ENCODE results near the gene CADM1.

Gene CADM1

DNA sequence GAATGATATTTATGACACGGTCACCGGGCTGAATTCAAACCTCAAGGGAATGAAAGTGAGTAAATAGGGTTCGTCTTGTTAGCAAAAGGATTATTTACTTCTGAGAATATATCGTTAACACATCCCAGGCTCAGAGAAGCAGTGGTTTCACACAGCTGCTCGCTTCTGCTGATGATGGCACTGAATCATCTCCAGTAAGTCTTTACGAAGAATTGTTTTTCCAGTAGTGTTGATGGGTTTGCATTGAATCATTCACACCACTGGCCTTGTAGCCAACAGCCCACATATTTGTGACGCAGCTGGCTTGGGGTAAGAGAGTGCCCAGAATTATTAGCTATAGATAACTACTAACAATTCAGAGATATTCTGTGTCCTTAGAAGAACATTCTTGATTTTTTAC, 236.3 kb downstream of the CADM1 start:
- Histone ChIP-seq H3K4me3 (ENCODE audit: low read length) (no peak overlapping the region), H3K9ac (ENCODE audit: low read length) (no peak overlapping the region), H3K27me3 (ENCODE audit: control insufficient read depth, insufficient read depth, low read length) (no peaks in the 10 kb centered on the region), H3K4me1 (ENCODE audit: control insufficient read depth, insufficient read depth, low read length) (no peaks in the 10 kb centered on the region), H3K36me3 (ENCODE audit: control insufficient read depth, insufficient read depth, low read length) (no peaks in the 10 kb centered on the region), H3K9me3 (ENCODE audit: control insufficient read depth, low read length) (no peaks in the 10 kb centered on the region)

- Histone ChIP-seq H3K9ac (ENCODE audit: low read length) (no peak overlapping the region), H3K27me3 (ENCODE audit: control insufficient read depth, insufficient read depth, low read length) (no peaks in the 10 kb centered on the region), H3K4me3 (ENCODE audit: low read length) (no peak overlapping the region), H3K9me3 (ENCODE audit: control insufficient read depth, low read length) (no peaks in the 10 kb centered on the region), H3K4me1 (ENCODE audit: control insufficient read depth, insufficient read depth, low read length) (no peaks in the 10 kb centered on the region), H3K36me3 (ENCODE audit: control insufficient read depth, insufficient read depth, low read length) (no peaks in the 10 kb centered on the region)
Observed at GRCh38 chr11:115267238-115267781, 236.9 kb downstream of the CADM1 start.

GRCh38 chr11:115266066-115266639, 238.1 kb downstream of the CADM1 start:
- no peak overlapping the region for H3K9ac ChIP-seq (ENCODE audit: low read length)
- H3K4me3 ChIP-seq (ENCODE audit: low read length): no peak overlapping the region

GRCh38 chr11:115263799-115264656, 240.2 kb downstream of the CADM1 start:
- no peaks in the 10 kb centered on the region for H3K4me1 ChIP-seq (ENCODE audit: control insufficient read depth, insufficient read depth, low read length)
- no peak overlapping the region for H3K4me3 ChIP-seq (ENCODE audit: low read length)
- H3K36me3 ChIP-seq (ENCODE audit: control insufficient read depth, insufficient read depth, low read length): no peaks in the 10 kb centered on the region
- H3K9me3 ChIP-seq (ENCODE audit: control insufficient read depth, low read length): no peaks in the 10 kb centered on the region
- no peaks in the 10 kb centered on the region for H3K27me3 ChIP-seq (ENCODE audit: control insufficient read depth, insufficient read depth, low read length)
- H3K9ac ChIP-seq (ENCODE audit: low read length): no peak overlapping the region

More at GRCh38 chr11:115266066-115266639, 238.1 kb downstream of the CADM1 start:
- no peaks in the 10 kb centered on the region for H3K36me3 ChIP-seq (ENCODE audit: control insufficient read depth, insufficient read depth, low read length)
- H3K4me1 ChIP-seq (ENCODE audit: control insufficient read depth, insufficient read depth, low read length): no peaks in the 10 kb centered on the region
- H3K27me3 ChIP-seq (ENCODE audit: control insufficient read depth, insufficient read depth, low read length): no peaks in the 10 kb centered on the region
- H3K9me3 ChIP-seq (ENCODE audit: control insufficient read depth, low read length): no peaks in the 10 kb centered on the region

DNA sequence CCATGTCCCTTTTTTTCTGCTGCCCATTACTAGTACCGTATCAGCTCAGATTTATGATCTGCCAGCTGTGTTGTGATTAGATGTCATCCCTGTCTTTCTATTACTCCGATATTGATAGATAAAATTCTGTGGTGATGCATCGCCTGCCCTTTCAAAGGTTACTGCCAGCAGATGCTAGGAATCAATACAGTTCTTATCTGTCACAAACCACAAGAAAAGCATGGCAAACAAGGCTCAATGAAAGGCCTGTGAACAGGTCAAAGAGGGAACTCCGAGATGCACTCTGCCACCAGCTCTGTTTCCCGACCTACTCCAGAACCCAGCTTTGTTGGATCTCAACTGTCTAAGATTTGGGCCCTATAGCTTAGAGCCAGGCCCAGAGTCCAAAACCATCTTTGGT, 246.0 kb downstream of the CADM1 start:
- H3K4me1 ChIP-seq (ENCODE audit: control insufficient read depth, insufficient read depth, low read length): no peaks in the 10 kb centered on the region
- H3K27me3 ChIP-seq (ENCODE audit: control insufficient read depth, insufficient read depth, low read length): no peaks in the 10 kb centered on the region
- no peaks in the 10 kb centered on the region for H3K36me3 ChIP-seq (ENCODE audit: control insufficient read depth, insufficient read depth, low read length)
- H3K4me3 ChIP-seq (ENCODE audit: low read length): no peak overlapping the region
- H3K9me3 ChIP-seq (ENCODE audit: control insufficient read depth, low read length): no peaks in the 10 kb centered on the region
- no peak overlapping the region for H3K9ac ChIP-seq (ENCODE audit: low read length)

DNA sequence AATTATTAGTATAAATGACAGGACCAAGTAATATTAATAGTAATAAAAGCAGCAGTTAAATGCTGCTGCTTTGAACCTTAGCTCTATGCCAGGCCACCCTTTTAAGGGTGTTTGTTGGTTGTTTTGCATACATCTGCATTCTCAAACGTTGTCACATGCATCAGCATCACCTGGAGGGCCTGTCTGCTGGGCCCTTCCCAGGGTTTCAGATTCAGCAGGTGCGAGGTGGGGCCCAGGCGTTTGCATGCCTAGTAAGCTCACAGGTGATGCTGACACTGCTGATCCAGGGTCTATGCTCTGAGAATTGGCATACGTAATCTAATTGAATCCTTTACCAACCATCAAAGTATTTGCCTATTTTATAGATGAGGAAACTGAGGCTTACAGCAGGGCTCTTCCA, 246.5 kb downstream of the CADM1 start:
- no peak overlapping the region for H3K4me3 ChIP-seq (ENCODE audit: low read length)
- H3K4me1 ChIP-seq (ENCODE audit: control insufficient read depth, insufficient read depth, low read length): no peaks in the 10 kb centered on the region
- no peaks in the 10 kb centered on the region for H3K27me3 ChIP-seq (ENCODE audit: control insufficient read depth, insufficient read depth, low read length)
- no peak overlapping the region for H3K9ac ChIP-seq (ENCODE audit: low read length)
- no peaks in the 10 kb centered on the region for H3K9me3 ChIP-seq (ENCODE audit: control insufficient read depth, low read length)
- H3K36me3 ChIP-seq (ENCODE audit: control insufficient read depth, insufficient read depth, low read length): no peaks in the 10 kb centered on the region

GRCh38 chr11:115257270-115257669, 246.9 kb downstream of the CADM1 start:
- no peaks in the 10 kb centered on the region for H3K9me3 ChIP-seq (ENCODE audit: control insufficient read depth, low read length)
- no peaks in the 10 kb centered on the region for H3K36me3 ChIP-seq (ENCODE audit: control insufficient read depth, insufficient read depth, low read length)
- no peak overlapping the region for H3K9ac ChIP-seq (ENCODE audit: low read length)
- no peak overlapping the region for H3K4me3 ChIP-seq (ENCODE audit: low read length)
- no peaks in the 10 kb centered on the region for H3K27me3 ChIP-seq (ENCODE audit: control insufficient read depth, insufficient read depth, low read length)
- H3K4me1 ChIP-seq (ENCODE audit: control insufficient read depth, insufficient read depth, low read length): no peaks in the 10 kb centered on the region

DNA sequence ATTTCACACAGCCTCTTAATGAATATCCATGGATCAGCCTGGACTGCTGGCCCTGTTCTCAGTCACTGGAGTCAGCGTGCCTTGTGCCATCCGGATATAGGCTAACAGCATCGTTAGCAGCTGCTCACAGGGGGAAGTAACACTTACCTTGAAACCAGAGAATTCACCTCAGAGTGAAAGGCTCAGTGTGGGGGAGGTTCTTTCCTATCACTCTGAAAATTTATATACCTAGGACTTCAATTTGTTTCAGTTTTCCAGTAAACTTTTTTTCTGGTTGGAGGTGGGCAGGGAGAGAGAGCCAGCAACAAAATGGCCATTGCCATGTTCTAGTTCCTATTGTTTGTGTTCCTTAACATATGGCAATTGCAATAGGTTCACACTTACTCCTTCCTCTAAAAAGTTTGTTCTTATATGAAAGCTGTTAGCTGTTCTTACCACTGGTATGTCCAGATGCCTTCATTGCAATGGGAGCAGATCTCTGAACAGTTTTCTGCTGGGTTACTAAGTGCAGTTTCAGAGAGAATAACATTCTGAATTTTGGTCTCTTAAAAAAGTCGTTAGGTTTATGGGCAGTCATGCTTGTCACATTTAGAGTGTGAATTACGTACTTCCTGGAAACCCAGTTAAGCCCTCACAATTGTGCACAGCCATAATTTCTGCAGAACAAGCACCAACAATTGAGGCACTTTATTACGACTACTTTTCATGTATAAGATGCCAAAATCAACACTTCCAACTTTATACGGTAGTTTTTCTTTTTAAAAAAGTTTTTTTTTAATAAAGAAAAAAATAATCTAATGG, 247.6 kb downstream of the CADM1 start:
- Histone ChIP-seq H3K36me3 (ENCODE audit: control insufficient read depth, insufficient read depth, low read length) (no peaks in the 10 kb centered on the region), H3K4me3 (ENCODE audit: low read length) (no peak overlapping the region), H3K9me3 (ENCODE audit: control insufficient read depth, low read length) (no peaks in the 10 kb centered on the region), H3K9ac (ENCODE audit: low read length) (no peak overlapping the region), H3K27me3 (ENCODE audit: control insufficient read depth, insufficient read depth, low read length) (no peaks in the 10 kb centered on the region), H3K4me1 (ENCODE audit: control insufficient read depth, insufficient read depth, low read length) (no peaks in the 10 kb centered on the region)

DNA sequence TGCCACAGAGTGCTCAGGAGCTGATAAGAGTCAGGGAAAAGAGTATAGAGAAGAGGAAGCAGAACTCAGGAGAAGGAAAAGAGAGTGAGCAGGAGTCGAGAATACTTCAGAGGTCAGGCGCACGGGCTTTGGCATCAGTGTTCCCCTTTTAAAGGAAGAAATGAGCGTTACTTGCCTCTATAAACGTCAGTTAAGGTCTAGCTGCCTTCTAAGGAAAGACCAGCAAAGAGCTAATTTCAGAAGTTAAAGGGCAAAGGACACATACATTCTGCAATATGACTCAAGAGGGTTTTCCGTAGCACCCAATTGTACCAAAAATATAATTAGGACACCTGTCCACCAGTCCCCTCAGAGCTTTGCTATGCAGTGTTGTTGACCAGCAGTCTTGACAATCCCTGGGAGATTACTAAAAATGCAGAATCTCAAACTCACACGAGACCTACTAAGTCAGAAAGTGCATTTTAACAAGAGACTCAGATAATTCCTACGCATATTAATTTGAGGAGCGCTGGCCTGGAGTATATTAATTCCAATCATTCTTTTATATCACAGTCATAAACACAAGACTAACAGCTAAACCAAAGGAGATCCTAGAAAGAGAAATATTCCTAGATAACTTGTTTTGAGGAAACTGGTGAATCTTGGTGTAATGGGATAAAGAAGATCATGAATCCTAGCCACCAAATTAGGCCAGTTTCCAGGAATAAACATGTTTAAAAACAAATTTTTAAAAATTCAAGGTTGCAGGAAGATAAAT, 249.0 kb downstream of the CADM1 start:
- H3K4me1 ChIP-seq (ENCODE audit: control insufficient read depth, insufficient read depth, low read length): no peaks in the 10 kb centered on the region
- H3K9me3 ChIP-seq (ENCODE audit: control insufficient read depth, low read length): no peaks in the 10 kb centered on the region
- H3K27me3 ChIP-seq (ENCODE audit: control insufficient read depth, insufficient read depth, low read length): no peaks in the 10 kb centered on the region

DNA sequence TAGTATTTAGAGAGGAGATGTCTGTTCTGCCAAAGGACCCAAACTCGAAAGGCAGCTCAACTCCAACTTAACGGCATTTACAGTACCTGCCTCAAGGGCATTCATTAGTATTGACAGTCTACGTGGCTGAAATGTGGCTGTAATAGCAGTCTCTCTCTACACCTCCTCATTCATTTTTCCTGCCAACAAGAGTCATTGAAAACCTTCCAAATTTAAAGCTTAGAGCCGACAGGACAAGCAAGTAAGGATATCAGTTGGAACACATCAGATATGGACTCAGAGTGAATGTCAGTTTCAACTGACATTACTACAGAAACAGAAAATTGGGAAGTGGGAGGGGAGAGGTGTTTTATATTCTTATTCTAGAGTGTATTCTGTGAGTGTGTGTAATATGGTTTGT, 253.1 kb downstream of the CADM1 start:
- Histone ChIP-seq H3K9ac (ENCODE audit: low read length) (no peak overlapping the region), H3K9me3 (ENCODE audit: control insufficient read depth, low read length) (no peaks in the 10 kb centered on the region)

More for the DNA sequence above, 249.0 kb downstream of the CADM1 start:
- H3K4me3 ChIP-seq (ENCODE audit: low read length): no peak overlapping the region
- no peaks in the 10 kb centered on the region for H3K36me3 ChIP-seq (ENCODE audit: control insufficient read depth, insufficient read depth, low read length)
- H3K9ac ChIP-seq (ENCODE audit: low read length): no peak overlapping the region

GRCh38 chr11:115249061-115249578, 255.1 kb downstream of the CADM1 start:
- Histone ChIP-seq H3K9me3 (ENCODE audit: control insufficient read depth, low read length) (no peaks in the 10 kb centered on the region), H3K27me3 (ENCODE audit: control insufficient read depth, insufficient read depth, low read length) (no peaks in the 10 kb centered on the region), H3K9ac (ENCODE audit: low read length) (no peak overlapping the region), H3K4me3 (ENCODE audit: low read length) (no peak overlapping the region), H3K4me1 (ENCODE audit: control insufficient read depth, insufficient read depth, low read length) (no peaks in the 10 kb centered on the region), H3K36me3 (ENCODE audit: control insufficient read depth, insufficient read depth, low read length) (no peaks in the 10 kb centered on the region)

More for the DNA sequence above, 253.1 kb downstream of the CADM1 start:
- Histone ChIP-seq H3K4me3 (ENCODE audit: low read length) (no peak overlapping the region), H3K27me3 (ENCODE audit: control insufficient read depth, insufficient read depth, low read length) (no peaks in the 10 kb centered on the region), H3K4me1 (ENCODE audit: control insufficient read depth, insufficient read depth, low read length) (no peaks in the 10 kb centered on the region), H3K36me3 (ENCODE audit: control insufficient read depth, insufficient read depth, low read length) (no peaks in the 10 kb centered on the region)
